GM21423 (cell line): ENCODE data around the gene TUBB.
"Not testable (repeated sequence)": the region's sequence is repeated elsewhere in the genome, so short reads cannot be mapped to it uniquely, and the experiment has no call there.

Source experiments
- ATAC-seq: cut with Tn5 transposase; IDR thresholded peaks from one replicate; pipeline ENCODE4 v1.9.1; 2021; ENCODE audit warnings: mild to moderate bottlenecking, moderate library complexity; ENCODE audit not compliant: unreplicated experiment

Gene TUBB

DNA sequence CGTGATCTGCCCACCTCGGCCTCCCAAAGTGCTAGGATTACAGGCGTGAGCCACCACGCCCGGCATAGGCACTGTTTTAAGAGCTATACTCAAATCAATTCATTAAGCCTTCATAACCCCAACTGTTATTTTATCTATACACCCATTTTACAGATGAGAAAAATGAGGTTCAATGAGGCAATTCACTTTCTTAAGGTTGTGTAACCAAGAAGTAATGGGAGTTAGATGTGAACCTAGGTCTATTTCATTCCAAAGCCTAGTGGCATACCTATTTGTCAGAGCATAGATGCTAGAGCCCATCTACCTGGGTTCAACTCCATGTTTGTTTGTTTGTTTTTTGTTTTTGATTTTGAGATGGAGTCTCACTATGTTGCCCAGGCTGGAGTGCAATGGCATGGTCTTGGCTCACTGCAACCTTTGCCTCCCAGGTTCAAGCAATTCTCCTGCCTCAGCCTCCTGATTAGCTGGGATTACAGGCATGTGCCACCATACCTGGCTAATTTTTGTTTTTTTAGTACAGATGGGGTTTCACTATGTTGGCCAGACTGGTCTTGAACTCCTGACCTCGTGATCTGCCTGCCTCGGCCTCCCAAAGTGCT, 36.4 kb downstream of the TUBB start:
- not testable (repeated sequence) for ATAC-seq

DNA sequence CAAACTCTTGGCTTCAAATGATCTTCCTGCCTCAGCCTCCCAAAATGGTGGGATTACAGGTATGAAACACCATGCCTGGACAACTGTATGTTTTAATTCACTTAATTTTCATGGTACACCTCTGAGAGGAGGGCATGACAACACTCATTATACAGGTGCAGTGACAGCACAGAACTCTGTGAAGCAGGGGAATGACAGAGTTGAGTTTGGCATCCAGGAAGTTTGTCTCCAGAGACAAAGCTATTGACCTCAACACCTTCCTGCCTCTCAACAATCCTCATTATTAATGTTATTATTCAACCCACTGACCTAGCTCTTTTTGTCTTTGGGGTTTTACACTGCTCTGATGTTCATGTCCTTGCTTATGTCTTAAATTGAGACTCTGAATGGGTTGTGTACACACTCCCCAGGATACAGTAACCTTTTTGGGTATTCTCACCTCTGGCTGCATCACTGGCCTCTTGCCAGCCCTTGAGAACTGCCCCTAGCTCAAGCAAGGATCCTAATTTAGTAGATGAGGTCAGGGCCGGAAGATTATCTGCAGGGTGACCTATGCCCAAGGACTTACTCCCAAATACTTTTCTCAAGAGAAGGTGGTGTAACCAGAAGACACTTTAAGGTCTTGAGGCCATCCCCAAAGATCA, 37.2 kb downstream of the TUBB start:
- ATAC-seq, result no peak

DNA sequence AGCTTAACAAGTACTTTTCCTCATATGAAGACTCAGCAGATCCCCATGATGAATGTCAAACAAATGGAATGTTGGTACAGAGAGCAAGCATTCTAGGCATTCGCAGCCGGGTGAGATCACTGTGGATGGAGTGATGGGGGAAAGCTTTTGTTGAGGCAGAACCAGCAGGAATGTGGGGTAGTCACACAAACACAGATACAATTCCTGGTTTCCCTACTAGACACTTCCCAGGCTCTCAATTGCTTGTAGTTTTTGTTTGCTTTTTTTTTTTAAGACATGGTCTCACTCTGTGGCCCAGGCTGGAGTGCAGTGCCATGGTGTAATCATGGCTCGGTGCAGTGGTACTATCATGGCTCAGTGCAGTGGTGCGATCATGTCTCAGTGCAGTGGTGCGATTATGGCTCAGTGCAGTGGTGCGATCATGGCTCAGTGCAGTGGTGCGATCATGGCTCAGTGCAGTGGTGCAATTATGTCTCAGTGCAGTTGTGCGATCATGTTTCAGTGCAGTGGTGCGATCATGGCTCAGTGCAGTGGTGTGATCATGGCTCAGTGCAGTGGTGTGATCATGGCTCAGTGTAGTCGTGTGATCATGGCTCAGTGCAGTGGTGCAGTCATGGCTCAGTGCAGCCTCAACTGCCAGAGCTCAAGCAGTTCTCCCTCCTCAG, 39.6 kb downstream of the TUBB start:
- ATAC-seq, result no peak

DNA sequence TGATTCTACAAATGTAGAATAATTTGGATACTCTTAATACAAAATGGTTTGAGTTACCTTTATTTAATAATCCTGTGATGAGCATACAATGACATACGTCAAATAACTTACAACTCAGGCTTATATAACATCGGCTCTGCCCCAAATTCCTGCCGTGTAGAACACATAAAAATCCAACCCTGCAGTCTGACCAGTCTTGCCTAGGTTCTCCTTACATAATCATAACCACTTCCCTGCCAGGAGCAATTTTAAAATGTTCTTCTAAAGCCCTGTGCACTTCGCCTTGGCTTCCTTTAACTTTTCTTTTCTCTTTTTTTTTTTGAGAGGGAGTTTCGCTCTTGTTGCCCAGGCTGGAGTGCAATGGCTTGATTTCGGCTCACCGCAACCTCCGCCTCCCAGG, 40.4 kb downstream of the TUBB start:
- no peak for ATAC-seq

DNA sequence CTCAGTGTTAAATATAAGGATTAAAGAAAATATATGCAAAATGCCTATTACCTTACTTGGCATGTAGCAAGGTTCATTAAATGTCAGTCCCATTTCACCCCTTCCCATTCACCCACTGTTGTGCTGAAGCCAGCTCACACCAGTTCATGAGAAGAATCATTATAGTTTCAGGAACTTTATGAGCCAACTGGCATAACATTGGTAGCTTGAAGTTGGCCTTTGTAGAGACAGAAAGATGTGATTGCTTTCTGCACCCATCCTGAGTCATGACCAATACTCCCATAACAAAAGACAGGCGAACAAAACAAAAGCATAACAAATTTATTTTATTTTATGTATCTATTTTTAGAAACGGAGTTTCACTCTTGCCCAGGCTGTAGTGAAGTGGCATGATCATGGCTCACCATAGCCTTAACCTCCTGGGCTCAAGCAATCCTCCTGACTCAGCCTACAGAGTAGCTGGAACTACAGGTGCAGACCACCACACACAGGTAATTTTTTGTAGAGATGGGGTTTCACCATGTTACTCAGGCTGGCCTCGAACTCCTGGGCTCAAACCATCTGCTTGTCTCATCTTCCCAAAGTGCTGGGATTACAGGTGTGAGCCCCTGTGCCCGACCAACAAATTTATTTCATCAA, 41.8 kb downstream of the TUBB start:
- no peak for ATAC-seq

DNA sequence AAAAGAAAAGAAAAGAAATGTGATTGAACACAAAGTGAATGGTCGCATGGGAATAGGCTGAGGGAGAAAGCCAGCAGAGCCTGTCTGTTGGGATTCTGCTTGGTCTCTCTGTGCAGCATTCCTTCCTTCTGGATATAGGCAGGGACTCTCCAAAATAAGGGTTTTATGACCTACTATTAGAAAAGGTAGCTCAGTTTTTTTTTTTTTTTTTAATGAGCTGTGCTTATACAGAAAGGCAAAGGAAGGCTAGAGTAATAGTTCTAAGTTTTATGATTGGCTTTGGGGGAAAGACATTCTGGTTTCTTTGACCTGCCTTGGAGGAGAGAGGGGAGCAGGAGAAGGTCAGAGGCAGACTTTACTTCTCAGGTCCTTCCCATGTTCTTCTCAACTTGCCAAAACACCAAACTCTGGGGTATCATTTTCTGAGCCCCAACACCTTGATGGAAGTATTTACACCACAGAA, 43.0 kb downstream of the TUBB start:
- ATAC-seq, result no peak

DNA sequence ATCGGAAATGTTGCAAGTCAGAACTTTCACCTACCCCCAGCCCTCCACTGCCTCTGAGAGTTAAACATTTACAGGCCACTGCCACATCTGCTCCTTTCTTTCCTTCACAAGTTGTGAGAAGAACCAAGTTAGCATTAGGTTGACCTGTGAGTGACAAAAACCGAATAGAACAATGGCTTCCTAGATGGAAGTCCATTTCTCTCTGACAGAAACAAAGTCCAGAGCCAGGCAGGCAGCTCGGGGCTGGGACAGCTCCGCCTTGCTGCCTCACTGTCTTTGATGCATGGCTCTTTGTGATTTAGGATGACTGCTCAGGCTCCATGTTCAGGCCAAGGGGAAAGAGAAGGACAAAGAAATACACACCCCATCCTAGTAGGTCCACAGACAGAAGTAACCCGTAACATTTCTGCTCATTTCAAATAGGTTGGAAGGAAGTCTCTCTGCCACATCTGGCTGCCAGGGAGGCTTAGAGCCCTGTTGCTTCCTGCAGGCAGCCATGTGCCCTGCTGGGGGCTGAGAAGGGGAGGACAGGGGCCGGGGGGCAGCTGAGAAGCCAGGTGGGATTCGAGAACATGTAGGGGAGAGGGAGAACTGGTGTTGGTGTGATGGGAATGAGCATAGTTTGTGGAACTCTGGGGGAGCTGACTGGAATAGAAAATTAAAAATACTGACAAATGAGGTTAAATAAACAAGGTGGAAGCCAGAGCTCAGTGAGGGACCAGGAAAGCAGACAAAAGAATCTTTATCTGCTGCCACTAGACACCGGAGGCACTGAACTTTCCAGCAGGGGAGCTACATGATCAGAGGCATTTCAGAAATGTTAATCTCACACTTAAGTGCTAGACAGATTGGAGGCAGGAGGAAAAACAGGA, 43.7 kb downstream of the TUBB start:
- no peak for ATAC-seq

DNA sequence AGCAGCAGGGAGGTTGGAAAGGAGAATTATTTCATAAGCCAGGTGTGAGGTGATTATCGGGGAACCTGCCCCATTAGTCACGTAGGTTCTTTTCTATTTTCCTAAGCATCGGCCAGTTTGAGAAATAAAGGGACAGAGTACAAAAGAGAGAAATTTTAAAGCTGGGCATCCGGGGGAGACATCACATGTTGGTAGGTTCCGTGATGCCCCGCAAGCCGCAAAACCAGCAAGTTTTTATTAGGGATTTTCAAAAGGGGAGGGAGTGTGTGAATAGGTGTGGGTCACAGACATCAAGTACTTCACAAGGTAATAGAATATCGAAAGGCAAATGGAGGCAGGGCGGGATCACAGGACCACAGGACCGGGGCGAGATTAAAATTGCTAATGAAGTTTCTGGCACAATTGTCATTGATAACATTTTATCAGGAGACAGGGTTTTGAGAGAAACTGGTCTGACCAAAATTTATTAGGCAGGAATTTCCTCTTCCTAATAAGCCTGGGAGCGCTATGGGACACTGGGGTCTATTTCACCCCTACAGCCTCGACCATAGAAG, 44.4 kb downstream of the TUBB start:
- not testable (repeated sequence) for ATAC-seq

DNA sequence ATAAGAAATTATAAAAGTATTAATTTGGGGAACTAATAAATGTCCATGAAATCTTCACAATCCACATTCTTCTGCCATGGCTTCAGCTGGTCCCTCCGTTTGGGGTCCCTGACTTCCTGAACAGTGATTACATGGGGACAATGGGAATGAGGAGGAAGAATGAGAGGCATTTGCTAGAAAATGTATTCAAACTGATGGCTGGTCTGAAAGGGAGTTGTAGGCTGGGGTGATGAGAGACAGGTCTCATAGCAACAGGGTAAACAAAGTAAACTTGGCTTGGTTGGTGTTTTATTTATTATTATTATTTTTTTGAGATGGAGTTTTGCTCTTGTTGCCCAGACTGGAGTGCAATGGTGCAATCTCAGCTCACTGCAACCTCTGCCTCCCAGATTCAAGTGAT, 45.3 kb downstream of the TUBB start:
- not testable (repeated sequence) for ATAC-seq

DNA sequence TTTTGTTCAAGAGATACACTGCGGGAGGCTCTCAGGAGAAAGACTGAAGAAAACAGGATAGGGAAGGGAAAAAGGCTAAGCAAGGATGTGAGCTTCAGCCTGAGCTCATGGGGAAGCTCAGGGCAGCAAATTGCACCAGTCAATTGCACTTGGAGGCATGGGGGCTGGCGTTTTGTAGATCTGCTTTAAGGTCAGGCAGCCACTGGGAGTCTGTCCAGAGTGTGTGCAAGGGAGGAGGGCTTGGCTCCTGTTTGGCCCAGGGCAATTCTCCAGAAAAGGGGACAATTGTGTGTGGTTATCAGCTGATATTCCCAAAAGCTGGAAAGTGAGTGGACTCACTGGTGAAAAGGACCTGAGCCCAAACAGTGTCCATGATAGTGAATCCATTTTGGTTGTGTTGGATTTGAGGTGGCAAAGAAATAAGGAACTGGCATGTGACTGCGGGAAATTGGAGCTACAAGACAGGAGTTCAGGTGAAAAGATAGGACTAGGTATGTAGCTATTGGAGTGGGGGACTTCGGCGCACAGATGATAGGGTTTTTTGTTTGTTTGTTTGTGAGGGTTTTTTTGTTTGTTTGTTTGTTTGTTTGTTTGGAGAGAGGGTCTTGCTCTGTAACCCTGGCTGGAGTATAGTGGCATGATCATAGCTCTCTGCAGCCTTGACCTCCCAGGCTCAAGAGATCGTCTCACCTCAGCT, 46.5 kb downstream of the TUBB start:
- no peak for ATAC-seq

DNA sequence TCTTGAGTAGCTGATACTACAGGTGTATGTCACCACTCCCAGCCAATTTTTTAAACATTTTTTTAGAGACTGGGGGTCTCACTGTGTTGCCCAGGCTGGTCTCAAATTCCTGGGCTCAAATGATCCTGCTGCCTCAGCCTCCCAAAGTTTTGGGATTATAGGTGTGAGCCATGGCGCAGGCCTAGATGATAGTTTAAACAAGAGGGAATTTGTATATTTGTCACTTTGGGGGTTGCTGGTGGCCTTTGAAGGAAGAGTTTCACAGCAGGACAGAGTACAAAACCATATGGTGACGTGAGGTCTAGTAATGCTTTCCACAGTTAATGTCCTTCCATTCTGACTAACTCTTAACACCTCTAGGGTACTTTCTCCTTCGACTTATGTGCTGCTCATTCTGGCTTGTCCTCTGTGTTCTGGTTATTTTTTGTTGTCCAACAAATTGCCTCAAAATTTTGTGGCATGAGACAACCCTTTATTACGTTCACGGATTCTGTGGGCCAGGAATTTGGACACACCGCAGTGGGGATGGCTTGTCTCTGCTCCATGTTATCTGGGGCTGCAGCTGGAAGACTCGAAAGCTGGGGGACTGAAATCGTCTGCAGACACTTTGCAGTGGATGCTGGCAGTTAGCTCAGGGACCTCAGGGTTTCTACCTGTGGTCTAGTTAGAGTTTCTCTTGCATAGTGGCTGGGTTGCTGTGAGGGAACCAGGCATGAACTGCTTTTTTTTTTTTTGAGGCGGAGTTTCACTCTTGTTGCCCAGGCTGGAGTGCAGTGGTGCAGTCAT, 47.2 kb downstream of the TUBB start:
- ATAC-seq, result peak; percentile 61

DNA sequence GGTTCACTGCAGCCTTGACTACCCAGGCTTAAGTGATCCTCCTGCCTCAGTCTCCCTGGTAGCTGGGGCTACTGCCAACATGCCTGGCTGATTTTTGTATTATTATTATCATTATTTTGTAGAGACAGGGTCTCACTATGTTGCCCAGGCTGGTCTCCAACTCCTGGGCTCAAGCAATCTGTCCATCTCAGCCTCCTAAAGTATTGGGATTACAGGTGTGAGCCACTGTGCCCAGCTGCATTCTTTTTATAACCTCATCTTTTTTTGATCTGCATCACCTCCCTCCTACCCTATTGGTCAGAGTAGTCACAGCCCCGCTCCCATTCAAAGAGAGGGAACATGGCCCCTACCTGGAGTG, 47.8 kb downstream of the TUBB start:
- no peak for ATAC-seq

DNA sequence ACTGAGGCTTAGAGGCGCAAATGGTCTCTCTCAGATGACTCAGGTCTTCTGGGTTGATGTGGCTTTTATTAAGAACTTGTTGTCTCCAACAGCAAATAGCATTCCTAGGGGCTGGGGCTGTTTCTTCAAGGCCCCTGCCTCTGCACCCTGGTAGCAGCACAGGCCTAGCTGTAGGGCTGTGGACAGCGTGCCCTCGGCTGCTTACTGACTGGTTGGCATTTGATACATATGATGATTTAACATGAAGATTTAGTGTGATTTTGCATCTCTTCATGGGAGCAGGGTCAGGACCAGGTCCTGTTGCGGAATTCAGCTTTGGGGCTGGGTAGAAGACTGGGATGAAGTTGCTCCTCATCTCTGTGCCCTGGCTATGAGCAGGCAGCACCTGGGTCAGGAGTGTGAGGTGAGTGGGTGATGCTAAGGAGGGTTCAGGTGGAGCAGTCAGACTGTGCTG, 48.5 kb downstream of the TUBB start:
- no peak for ATAC-seq

DNA sequence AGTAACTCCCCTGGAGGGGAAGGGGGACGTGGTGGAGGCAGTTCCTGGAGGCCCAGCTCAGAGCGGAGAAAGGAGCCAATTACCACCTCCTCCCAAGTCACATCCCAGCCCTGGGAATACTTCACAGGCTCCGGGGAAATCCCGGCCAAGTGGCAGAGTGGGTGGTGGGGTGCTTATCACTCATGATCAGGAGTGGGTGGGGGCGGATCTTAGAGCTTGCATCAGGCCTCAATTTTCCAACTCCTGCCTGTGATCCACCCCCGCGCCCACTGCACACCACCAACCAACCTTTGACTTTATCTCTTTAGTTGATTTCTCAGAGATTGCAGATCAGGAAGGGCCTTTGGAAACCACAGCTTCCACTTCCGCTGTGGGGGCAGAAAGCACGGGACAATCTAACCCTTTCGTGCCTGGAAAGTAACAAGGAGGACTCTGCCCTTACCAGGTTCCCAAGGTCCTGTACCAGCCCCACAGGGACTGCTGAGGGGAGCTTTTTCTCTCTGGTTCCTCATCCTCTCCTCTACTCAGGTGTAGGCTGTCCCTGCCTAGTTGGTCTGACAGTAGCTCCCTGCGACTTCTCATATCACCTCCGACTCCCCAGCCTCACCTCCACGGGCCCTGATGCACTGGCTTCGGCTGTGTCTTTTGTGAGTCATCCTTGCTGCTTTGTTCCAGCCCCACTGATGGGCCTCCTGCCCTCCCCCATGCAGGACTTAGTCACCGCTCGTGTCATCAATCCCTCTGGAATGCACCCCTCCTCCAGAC, 49.1 kb downstream of the TUBB start:
- no peak for ATAC-seq

DNA sequence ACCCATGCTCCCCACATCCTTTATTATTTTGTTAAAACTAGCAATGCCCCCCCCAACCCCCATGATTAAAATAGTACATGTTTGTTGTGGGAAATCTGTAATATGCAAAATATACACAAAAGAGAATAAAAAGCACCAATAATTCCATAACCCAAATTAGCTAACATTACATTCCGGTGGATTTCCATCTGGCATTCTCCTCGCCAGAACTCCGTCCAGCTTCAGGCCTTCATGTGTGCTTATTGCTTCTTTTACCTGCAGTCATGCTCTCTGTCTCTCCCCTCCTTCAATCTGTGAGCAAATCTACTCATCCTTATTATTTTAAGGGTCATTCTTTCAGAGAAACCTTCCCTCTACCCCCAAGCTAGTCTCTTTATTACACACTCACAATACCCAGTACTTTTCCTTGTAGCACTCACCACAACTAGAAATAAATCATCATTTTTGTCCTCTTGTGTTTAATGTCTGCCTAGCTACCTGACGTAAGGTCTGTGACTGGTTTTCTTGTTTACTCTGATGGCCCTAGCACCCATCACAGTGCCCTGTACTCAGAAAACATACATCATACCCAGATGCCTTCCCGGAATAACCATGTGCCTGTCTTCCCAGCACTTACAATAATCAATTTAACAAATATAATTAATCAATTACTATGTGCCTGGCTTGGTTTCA, 49.8 kb downstream of the TUBB start:
- ATAC-seq, result no peak

DNA sequence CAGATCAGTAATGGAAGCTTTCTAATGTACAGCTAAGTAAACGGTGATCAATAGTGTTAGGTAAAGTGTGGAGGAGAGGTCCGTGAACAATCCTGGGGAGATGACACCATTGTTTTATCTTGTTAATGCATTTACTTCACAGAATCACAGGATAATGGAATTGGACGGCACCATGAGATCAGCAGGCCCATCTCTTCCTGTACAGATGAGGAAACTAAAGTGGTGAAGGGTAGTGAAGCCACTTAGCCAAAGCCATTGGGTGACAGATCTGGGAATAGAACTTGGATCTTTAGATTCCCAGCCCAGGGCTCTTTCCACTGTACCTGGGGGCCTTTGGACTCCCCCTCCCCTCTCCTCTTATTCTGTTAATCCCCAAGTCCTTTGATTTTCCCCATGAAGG, 50.4 kb downstream of the TUBB start:
- no peak for ATAC-seq

DNA sequence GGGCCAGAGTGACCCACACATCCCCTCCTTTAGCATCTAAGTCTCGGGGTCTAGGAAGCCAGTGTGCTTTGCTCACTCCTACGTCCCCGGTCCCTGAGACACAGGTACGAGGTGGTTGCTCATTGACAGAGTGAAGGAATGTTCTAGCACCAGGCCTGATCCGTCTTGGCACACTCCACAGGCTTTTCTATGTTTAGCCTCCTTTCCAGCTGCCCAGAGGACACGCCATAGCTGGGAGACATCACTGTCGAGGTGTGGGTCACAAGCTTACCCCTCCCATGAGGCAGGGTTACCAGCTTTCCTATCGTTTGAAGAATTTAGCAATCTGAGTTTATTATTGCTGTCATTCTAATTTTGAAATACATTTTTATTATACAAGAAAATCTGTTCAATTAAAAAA, 54.5 kb downstream of the TUBB start:
- ATAC-seq, result no peak
